Ureter (tissue), 1 donor: Measurements from ENCODE around the gene NBAS. TPM values are rescaled to one million over a fixed set of nuclear protein-coding genes. Genes with fewer than 3 reads are reported as not detected.
"Not testable (repeated sequence)": the region's sequence is repeated elsewhere in the genome, so short reads cannot be mapped to it uniquely, and the experiment has no call there.

Source experiments
- DNase-seq: peaks from one replicate; pipeline ENCODE4 v3.0.0-alpha.2; 2020; ENCODE audit warnings: low spot score
- total RNA-seq: library from RNA; stranded (reverse); gene quantifications from one replicate; pipeline ENCODE4 v1.2.4, GENCODE V29; 2023
- donor health status: DM: yes; HTN: yes; CAD: no.

The NBAS gene
- total RNA-seq, 1 donor from 2014 or later, result 55.1 TPM

- DNase-seq, result no peak
Measured at GRCh38 chr2:15363142-15363541, 198.0 kb downstream of the NBAS start.

GRCh38 chr2:15359716-15360531 lies 201.2 kb downstream of the NBAS start:
- DNase-seq, result no peak

- no peak for DNase-seq
Measured at GRCh38 chr2:15357922-15358321, 203.2 kb downstream of the NBAS start.

- no peak for DNase-seq
Measured at GRCh38 chr2:15357186-15357585, 203.9 kb downstream of the NBAS start.

- DNase-seq, result no peak
Measured at GRCh38 chr2:15355386-15355785, 205.7 kb downstream of the NBAS start.

- no peak for DNase-seq
Measured at GRCh38 chr2:15354596-15355366, 206.4 kb downstream of the NBAS start.

GRCh38 chr2:15352363-15352762 lies 208.8 kb downstream of the NBAS start:
- DNase-seq, result no peak

- DNase-seq, result no peak
Measured at GRCh38 chr2:15348636-15349035, 212.5 kb downstream of the NBAS start.

GRCh38 chr2:15348045-15348444 lies 213.1 kb downstream of the NBAS start:
- no peak for DNase-seq

GRCh38 chr2:15346624-15347023 lies 214.5 kb downstream of the NBAS start:
- DNase-seq, result no peak

- no peak for DNase-seq
Measured at GRCh38 chr2:15337996-15338666, 223.0 kb downstream of the NBAS start.

- DNase-seq, result no peak
Measured at GRCh38 chr2:15334644-15335326, 226.3 kb downstream of the NBAS start.

- no peak for DNase-seq
Measured at GRCh38 chr2:15331787-15332186, 229.3 kb downstream of the NBAS start.

- no peak for DNase-seq
Measured at GRCh38 chr2:15325296-15325695, 235.8 kb downstream of the NBAS start.

GRCh38 chr2:15323227-15323626 lies 237.9 kb downstream of the NBAS start:
- no peak for DNase-seq

- DNase-seq, result not testable (repeated sequence)
Measured at GRCh38 chr2:15321481-15321880, 239.7 kb downstream of the NBAS start.

GRCh38 chr2:15316370-15316814 lies 244.7 kb downstream of the NBAS start:
- DNase-seq, result no peak

- DNase-seq, result no peak
Measured at GRCh38 chr2:15315411-15315810, 245.7 kb downstream of the NBAS start.

- DNase-seq, result no peak
Measured at GRCh38 chr2:15313657-15314056, 247.5 kb downstream of the NBAS start.

GRCh38 chr2:15311926-15312325 lies 249.2 kb downstream of the NBAS start:
- no peak for DNase-seq

- DNase-seq, result no peak
Measured at GRCh38 chr2:15311201-15311907, 249.8 kb downstream of the NBAS start.
